ENCODE data around the gene KRT73.

The KRT73 gene

GRCh38 chr12:52645120-52645761, 26.9 kb upstream of the KRT73 start:
- no peak for DNase-seq

- no peak for DNase-seq
Observed at GRCh38 chr12:52644078-52644415, 25.7 kb upstream of the KRT73 start.

DNA sequence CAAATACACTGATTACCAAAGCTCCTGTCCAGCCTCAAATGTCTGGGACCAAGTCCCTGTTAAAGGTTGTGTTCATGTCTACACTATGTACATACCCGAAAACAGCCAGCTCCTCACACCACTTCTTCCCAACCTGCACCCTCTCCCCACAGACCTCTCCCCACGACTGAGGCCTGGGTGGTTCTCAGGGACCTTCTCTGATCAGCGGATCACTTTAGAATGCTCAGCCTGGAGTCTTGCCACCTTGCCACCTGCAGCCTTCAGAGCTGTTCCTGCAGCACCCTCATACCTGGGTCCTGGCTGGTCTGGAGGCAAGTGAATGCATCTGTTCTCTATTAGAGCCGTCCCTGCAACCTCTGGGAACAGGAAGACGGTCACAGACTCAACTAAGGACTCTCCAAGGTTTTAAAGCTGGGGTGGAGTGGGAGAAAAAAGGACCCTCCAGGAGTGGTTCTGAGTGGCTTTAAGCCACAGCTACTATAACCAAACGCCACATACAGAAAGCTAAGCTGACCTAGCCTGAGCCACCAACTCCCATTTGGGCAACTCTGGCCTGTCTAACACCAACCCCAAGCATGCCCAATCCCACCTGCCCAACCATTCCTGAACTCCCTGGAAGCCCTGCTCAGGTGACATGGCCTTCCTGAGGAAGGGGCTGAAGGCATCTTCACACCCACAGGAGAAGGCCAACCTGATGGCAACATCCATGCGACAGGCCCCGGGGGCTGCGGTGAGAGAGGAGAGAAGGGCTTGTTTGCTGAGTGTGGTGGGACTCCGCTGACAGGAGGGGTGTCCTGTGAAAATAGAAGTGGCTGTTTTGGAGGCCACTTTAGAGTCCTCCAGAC, 25.1 kb upstream of the KRT73 start:
- DNase-seq, result no peak

DNA sequence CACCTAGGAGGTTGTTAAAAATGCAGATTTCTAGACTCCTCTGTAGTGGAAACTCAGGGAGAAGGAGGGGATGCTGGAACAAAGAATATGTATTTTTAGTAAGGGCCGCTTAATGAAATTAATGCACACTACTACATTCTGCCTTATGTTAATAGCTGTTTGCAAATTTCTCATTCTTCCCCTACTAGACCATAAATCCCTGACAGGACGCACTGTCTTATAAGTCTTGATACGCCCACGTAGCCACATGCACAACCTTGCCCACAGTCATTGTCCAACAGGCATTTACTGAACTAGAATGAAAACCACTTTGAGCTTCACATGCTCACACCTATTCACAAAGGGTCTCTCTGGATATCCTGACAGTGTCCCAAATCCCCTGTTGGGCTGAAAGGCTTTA, 23.1 kb upstream of the KRT73 start:
- DNase-seq, result no peak

DNA sequence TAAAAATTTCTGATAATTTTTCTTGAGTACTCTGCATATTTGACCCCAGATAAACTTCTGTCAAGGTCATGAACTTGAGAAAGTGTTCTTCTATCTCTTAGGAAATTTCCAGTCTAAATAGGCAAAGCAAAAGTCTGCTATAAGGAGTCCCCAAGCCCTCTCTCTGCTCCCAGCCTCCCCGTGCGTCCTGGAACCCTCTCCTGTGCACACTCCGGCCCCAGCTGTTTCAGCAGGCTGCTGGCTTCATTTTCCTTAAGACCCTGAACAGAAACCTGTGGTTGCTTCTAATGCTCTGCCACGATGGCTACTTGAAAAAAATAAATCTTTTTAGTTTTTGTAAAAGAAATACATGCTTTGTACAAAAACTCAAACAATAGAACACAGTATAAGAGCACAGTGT, 18.9 kb upstream of the KRT73 start:
- DNase-seq, result no peak

- no peak for DNase-seq
Observed at GRCh38 chr12:52636592-52637258, 18.4 kb upstream of the KRT73 start.

GRCh38 chr12:52636189-52636588, 17.8 kb upstream of the KRT73 start:
- DNase-seq, result no peak

DNA sequence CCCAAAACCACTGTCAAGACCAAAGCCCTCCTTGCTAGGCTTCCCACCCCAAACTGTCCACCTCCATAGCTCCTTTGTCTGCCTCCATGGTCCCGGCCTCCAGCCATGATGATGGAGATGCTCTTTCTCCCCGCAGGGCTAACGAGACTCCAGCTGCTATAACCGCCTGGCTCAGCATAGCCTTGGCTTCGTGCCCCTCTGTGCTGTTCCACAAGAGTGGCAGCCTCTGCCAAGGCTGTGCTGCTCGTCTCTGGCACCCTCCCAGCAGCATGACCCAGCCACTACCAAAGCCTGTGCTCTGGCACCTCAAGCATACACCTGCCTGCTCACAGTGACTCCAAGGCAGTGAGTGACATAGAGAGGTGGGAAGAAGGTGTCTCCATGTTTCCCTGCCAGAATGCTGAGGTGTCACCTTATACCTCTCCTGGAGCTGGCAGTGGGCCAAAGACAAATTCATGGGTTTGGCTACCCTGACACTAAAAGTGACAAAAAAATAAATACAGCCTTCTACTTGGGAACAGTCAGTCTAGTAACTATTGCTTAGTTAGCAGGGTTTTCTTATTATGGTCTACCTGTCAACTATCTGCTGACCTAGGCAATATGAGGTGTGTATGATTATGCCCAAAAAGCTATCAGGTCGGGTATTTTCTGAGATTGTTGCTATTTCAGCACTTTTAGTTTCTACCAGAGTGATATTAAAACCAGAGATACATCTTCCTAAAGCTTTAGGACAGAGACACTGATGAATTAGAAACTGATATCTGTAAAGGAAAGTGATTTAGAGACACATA, 16.1 kb upstream of the KRT73 start:
- DNase-seq, result no peak

DNA sequence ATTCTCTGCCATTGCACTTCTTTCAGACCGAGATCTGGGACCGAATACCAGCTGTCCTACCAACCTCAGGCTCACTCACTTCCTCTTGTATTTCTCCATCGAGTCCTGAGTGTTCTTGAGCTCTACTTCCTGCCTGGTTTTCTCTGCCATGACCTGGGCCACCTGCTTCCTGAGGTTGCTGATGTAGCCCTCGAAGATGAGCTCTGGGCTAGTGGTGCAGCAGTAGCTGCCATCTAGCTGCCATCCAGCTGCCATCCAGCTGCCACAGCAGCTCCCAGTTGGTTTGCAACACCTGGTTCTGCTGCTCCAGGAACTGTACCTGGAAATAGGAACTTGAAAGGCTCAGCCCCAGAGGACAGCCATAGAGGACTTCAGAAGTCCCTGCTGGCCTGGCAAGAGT, 15.0 kb upstream of the KRT73 start:
- no peak for DNase-seq

- no peak for DNase-seq
Observed at GRCh38 chr12:52632656-52633055, 14.3 kb upstream of the KRT73 start.

GRCh38 chr12:52631676-52632459, 13.5 kb upstream of the KRT73 start:
- DNase-seq, result no peak

DNA sequence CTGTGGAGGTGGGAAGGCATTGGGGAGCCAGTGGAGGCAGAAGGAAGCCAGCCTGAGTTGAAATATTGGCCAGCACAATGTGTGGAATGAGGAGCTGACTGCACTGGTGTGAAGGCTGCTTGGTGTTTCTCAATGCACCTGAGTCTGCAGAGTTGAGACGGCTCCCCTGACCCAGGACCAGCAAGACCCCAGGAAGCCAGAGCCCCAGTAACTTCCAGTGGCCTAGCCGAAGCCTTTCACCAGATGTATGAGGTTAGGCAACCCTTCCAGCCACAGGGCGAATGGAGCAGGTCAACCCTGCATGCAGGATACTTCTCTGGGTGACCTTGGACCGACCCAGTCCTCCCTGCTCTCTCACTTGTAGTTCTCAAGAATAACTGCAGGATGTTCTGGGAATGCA, 12.9 kb upstream of the KRT73 start:
- no peak for DNase-seq

- no peak for DNase-seq
Observed at GRCh38 chr12:52630599-52631200, 12.3 kb upstream of the KRT73 start.

DNA sequence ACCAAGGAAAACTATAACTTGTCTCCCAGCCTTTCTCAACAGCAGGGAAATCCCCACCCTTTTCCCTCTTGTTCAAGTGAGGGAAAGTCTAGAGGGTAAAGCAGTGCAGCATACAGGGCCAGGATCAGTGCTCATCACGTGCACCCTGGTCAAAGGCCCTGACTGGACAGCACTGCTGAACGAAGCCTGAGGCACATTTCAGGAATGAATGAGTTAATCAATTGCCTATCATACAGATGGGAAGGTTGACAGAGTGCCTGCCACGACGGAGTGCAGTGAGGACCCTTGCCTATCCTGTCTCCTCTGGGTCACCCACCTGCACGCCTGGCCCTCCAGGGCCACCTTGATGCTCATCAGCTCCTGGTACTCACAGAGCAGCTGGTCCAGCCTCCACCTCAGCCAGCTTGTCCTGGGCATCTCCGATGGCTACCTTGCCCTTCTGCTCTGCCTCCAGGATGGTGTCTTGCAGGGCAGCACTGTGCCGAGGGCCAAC, 11.7 kb upstream of the KRT73 start:
- DNase-seq, result no peak

DNA sequence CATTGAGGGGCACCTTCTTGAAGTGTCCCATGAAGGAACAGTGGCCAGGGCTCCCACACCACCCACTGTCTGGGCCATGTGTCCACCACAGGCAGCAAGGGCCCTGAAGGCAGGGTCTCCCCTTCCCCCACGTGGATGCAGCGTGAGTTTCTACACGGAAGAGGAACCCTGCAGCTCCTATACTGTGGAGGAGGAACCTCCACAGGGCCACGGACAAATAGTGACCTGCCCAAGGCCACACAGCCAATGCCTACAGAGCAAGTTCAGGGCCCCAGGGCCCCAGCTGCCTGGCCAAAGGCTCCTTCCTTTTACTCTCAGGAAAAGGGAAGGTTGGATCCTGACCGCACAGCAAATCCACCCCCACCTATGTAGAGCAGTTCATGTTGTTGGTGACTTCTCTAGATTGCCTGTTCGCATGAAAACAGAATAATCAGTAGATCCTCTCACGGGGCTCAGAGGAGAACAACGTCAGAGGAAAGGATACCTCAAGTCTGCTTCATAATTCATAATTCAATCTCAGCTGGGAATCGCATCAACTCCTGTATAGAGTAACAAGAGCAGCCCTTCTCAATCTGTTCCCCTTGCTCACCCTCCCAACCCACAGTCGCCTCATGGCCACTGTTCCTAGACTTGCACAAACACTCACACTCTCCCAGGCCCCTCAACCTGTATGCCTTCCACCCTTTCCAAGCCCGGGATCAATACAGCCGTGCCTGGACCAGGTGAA, 11.1 kb upstream of the KRT73 start:
- no peak for DNase-seq

DNA sequence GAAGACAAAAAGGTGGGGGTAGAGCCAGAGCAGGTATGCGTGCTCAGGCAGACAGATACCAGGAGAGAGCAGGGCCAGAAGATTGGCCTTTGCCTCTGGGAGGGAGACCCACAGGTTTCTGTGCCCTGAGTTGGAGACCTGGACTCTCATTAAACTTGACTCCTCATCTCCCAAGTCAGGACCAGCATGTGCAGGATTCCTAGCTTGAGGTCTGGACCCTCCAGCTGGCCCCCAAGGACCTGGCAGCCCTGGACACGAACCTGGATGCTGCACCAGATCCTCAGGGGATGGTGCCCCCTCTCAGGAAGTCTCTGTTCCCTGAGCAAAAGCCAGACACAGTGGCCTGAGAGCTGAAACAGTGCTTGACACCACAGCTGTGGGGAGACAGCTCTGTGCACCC, 10.5 kb upstream of the KRT73 start:
- DNase-seq, result no peak

DNA sequence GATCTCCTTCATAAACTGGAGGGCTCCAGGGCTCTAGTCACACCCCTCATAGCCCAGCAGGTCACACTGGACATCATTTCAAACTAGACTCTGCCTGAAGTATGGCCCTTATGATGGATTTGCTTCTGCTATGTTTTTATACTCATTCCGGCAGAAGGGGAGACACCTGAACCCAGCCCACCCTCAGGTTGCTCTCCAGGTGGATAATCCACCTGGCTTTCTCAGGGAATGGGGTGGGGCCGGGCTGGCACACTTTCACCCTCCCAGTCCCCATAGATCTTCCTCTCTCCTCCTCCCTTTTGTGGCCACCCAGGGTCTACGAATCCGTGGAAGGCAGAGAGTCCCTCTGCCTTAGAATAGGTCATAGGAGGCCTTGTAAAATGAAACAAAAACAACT, 9.8 kb upstream of the KRT73 start:
- DNase-seq, result no peak

DNA sequence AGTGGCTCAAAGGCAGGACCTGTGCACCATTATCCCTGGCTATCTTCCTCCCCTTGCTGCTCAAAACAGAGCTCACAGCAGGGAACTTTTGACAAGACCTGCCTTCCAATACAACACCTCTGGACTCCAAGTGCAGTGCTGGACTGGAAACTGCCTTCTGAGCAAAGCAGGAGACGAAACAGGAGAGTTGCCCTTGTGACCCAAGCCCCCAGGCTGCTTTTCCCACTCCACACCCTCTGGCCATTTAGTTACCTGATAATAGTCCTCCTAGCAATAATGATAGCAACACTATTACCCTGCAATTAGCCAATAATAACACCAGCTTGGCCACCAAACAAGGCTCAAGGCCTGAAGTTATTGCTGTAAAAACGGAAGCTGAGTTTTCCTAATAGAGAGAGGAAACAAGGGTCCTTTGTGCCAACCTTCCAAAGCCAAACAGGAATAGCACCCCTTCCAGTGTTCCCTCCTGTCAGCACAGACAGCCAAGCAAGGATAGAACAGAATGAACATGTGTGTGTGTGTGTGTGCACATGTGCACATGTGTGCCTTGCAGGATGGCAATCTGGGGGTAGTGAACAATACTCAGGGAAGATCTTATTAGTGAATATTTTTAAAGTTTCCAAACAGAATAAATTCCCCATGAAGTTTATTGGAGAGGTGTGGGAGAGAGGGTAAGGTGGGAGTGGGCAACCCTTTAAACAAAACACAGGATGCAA, 9.2 kb upstream of the KRT73 start:
- no peak for DNase-seq

DNA sequence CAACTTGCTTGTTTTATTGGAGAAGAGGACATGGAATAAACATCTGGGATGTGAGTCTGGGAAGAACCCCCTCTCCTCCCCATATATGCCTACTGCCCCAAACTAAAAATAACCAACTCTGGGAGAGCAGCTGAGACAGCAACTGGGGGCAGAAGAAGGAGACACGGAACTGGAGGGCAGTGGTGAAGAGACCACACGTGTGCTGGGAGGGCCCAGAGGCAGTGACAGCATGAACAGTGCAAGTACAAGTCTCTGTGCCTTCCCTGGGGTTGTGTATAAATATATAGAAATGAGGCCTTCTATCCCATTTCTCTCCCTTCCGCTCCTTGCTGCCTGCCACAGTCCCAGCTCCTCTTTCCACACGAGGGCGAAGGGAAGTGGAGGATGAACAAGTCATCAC, 4.0 kb upstream of the KRT73 start:
- DNase-seq, result no peak

DNA sequence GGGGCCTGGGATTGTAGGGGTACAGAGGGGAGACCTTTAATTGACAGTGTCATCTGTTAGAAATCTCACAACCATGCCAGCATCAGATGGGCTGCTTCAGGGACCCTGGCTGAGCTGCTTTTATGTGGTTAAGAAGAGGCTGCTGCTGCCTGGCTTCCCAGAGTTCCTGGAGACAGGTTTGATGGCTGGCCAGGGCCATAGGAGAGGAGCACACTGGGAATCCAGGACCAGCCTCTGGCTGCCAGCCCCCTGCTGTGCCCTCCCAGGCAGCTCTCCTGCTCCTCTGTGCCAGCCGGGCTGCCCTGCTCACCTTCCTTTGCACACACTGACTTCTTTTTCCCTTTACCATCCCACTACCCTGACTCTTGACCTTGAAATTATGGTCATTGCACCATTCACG, 507 bp upstream of the KRT73 start:
- no peak for DNase-seq

- DNase-seq, result no peak
Observed at GRCh38 chr12:52617403-52617785, 965 bp downstream of the KRT73 start.
